ENCODE results near the gene BAZ2B.

GRCh38 chr2:159450180-159450579 lies 166.2 kb downstream of the BAZ2B start:
- TF ChIP-seq POLR2A (IDR thresholded peaks at IDR 0.05; ENCODE audit: low read depth, low read length) (no peak), SPI1 (IDR thresholded peaks at IDR 0.05; ENCODE audit: low read depth, low read length) (no peak), POLR2AphosphoS5 (IDR thresholded peaks at IDR 0.05; ENCODE audit: low read depth, low read length) (no peak), POU2F2 (IDR thresholded peaks at IDR 0.05; ENCODE audit: low read depth, low read length) (no peak), TAF1 (IDR thresholded peaks at IDR 0.05; ENCODE audit: low read depth, low read length) (no peak), PAX5 (IDR thresholded peaks at IDR 0.05; ENCODE audit: insufficient read depth, low read length, severe bottlenecking) (no peak)
